Esophagus mucosa (tissue), 1 donor: ENCODE results near the gene INHBE. TPM values are rescaled to one million over a fixed set of nuclear protein-coding genes. Genes with fewer than 3 reads are reported as not detected.
"Not testable (repeated sequence)": the region's sequence is repeated elsewhere in the genome, so short reads cannot be mapped to it uniquely, and the experiment has no call there.

Source experiments
- ATAC-seq: fragments of 200-7000 bp; cut with Tn5 transposase; one replicate; pipeline ENCODE4 v1.9.1; 2020
- total RNA-seq: library from RNA; stranded (reverse); gene quantifications from one replicate; pipeline ENCODE4 v1.2.4, GENCODE V29; 2023
- donor health status: DM: yes; HTN: yes; CAD: no.

INHBE gene
- total RNA-seq, 1 donor from 2014 or later, result not detected

DNA sequence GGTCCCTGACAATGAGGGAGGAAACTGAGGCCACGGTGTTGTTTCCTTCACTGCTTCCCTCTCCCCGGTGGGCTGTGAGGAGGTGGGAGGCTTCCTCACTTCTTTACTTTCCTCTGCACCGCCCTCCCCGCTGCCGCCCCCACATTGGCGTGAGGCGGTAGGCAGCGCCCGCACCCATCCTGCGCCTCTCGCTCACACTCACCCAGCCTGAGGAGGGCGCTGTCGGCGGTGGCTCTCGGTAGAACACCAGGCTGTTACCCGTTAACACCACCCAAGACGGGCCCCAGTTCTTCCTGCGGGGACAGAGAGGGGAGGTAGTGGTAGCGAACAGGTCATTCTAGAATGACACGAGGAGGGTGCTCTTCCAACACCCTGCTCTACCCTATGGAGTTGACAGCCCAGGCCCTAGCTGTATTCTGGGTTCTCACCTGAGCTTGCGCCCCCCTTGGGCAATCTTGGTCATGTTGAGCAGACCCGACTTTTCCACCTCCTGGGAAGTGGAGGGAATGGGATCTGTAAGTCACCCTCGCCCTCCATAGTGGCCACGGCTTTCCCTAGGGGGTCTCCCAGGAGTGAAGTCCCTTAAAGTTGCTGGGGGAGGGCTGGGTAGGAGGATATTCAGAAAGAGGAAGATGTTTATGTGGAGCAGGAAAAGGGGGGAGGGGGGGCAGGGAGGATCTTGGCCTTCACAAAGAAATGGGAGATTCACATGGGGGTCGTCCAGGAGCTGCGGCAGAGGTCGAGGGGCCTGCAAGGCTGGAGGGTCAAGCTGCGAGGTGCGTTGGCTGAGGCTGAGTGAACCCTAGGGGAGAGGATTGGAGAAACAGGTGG, 21.3 kb downstream of the INHBE start:
- ATAC-seq, result peak; percentile 3

- ATAC-seq, result no peak
These were observed 22.0 kb downstream of the INHBE start for GRCh38 chr12:57476993-57477709.

DNA sequence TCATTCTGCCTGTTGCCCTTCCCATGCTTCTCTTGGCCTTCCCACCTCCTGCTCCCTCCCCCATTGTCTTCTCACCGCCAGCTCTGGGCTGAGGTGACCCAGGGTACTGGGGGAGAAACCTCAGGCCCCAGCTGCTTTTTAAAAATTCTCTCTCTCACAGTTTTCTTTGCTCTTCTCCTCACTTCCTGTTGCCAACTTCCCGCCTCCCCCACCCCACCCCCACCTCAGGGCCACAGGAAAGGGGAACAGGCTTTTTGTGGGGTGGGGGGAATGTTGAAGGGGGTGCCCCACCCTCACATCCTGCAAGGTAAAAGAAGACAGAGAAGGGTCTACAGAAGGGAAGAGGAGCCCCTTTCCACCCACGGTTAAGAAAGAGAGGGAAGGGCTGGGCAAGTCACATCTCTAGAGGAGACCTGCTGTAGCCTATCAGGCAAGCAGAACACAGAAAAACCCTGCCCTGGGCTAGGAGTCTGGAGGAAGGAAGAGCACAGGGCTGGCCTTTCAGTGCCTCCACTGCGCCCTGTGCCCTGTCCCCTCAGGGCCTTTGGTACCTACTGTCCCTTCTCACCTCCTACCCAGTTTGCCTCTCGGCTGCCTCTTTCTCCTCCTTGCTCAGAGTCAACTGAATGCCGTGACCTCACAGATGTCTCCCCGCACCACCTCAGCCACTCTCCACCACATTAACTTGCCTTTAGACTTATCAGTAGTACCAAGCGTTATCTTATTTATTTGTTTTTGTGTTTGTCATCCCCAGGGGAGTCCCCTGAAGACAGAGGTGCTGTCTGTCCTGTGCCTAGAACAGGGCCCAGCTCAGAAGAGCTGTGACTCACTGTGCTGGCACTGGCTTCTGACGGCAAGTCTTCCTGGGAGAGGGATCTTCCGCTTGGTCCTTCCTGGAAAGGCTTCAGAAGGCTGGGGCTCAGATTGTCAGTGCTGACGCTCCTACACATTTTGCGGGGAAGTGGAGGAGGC, 22.9 kb downstream of the INHBE start:
- peak; percentile 40 for ATAC-seq

DNA sequence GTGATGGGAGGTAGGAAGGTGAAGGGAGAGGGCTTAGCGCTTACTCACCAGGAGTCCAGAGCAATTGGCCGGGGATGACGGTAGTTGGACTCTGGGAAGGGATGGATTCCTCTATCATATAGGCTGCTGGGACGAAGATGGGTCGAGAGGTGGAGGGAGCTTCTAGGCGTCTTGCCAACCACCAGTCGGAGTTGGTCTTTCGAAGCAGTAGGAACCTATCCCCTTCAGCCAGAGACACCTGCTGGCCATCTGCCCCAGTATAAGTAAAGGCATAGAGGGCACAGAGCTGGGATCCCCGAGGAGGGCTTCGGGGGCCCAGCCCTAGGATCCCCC, 23.9 kb downstream of the INHBE start:
- ATAC-seq, result peak; percentile 2

DNA sequence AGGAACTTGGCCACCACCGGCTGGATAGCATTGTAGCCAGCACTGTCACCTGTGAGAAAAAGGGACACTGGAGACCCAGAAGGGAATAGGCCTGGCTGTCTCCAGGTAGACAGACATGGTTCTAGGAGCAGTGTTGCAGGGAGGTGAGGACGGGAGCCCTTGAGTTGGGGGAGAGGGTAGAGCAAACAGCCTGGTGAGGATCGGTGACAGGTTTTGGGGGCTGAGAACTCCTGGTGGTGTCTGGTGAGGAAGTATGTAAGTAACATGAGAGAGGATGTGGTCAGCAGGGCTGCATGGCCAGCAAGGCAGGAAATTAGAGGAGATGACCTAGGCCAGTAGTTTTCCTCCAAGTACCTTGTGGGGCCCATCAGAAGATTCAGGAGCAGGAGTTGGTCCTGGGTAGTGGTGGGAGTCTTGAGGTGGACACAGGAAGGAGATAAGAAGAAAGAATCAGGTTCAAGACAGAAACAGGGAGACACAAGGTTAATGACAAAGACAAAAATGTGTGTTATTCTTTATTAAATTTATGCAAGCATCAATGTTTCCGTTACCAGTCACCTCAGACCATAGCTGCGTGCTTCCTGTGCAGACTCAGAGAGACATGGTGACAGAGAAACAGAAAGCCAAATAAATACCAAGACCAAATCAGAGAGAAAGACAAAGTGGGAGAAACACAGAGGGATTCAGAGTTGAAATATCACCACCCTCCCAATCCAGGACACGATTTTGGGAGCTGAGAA, 24.4 kb downstream of the INHBE start, which contains the start of gene ARHGAP9:
Gene ARHGAP9, minus strand, starts transcription at position 491 of the 740 bp plus-strand sequence. Its CDS starts 460 bp downstream, at position 31.
- ATAC-seq, result peak; percentile 8

DNA sequence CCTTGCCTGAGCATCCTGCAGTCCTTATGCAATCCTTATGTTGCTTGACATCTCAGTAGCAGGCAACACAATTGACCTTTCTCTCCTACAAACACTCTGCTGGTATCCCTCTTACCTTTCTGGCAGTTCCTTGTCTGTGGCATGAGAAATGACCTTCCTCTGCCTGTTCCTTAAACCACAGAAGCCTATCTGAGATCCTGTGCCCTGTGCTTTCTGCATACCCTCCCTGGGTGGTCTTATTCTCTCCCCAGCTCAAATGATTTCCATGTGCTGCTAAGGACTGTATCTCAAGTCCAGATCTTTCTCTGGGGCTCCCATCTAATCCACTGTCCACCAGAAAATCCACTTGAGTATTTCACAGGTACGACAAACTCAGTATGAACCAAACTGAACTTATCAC, 26.6 kb downstream of the INHBE start:
- ATAC-seq, result no peak

DNA sequence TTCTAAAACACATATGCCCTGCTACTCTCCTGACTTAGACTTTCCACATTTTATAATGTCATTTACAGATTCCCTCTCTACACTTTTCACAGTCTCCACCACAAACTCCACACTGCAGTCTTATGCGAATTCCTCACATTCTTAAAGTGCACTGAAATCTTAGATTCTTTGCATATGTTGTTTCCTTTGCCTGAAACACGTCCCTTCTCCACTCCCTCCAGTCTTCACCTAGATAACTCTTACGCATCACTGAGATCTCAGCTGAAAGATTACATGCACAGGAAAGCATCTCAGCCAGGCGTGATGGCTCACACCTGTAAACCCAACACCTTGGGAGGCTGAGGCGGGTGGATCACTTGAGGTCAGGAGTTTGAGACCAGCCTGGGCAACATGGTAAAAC, 28.4 kb downstream of the INHBE start:
- ATAC-seq, result no peak

DNA sequence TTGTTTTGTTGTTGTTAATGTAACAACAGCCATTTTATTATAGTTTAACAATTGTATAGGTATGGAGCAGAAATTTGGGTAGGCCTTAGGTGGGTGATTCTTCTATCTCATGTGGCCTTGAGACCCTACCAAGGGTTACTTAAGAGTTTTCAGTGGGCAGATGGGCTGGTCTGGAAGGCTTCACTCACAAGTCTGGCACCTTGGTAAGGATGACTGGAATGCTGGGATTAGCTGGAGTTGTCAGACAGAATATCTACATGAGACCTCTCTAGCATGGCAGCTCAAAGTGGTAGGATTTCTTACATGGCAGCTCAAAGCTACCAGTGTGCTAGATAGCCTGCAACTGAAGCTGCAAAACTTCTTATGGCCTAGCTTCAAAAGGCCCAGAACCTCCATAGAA, 30.6 kb downstream of the INHBE start:
- no peak for ATAC-seq

- ATAC-seq, result no peak
These were observed 32.0 kb downstream of the INHBE start for GRCh38 chr12:57487055-57487596.

- ATAC-seq, result peak; percentile 96
These were observed 32.7 kb downstream of the INHBE start, which contains the start of gene MARS1 for GRCh38 chr12:57487597-57488401. Gene MARS1, plus strand, starts transcription at chr12:57488068. Its CDS starts 23 bp downstream, at chr12:57488091.

DNA sequence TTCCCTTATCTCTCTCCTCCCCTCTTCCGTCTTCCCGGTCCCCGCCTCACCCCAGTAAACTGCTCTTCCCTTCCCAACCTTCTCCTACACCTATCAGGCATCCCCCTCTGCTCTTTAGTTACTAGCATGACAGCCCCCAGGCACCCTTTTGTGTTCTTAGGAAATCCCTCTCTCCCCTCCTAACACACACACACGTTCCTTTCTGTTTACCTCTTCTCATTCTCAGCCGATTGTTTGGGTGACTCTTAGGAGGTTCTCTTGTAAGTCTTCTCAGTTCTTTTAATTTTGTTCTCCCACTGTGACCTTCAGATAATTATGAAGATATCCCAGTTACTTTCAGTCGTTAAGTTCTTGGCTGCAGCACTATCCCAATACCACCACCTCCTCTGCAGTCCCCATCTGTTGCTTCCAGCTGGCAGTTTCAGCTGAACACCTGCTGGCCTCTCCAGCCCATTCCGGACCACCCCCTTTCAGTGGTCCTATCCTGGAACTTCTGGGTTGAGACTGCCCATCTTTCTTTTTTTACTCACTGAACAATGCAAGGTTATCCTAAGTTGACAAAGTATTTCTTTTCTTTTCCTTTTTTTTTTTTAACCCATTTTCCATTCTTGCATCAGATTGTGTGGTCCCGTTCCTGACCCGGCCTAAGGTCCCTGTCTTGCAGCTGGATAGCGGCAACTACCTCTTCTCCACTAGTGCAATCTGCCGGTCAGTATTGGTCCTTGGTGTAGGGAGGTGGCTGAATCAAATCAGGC, 33.5 kb downstream of the INHBE start:
- peak; percentile 24 for ATAC-seq

DNA sequence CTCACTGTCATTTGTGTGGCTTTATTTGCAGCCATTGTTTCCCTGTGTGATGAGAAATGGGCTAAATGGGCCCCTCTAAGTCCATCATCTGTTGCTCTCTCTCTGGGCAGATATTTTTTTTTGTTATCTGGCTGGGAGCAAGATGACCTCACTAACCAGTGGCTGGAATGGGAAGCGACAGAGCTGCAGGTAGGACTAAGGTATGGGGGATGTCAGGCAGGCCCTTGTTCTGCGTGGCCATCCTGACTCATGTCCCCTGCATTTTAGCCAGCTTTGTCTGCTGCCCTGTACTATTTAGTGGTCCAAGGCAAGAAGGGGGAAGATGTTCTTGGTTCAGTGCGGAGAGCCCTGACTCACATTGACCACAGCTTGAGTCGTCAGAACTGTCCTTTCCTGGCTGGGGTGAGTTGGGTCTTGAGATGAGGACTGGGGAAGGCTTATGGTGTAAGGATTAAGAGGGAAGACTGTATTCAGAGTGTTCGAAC, 34.1 kb downstream of the INHBE start:
- ATAC-seq, result no peak

GRCh38 chr12:57490126-57490525, 35.0 kb downstream of the INHBE start:
- ATAC-seq, result no peak

- no peak for ATAC-seq
These were observed 36.5 kb downstream of the INHBE start for GRCh38 chr12:57491393-57492280.

GRCh38 chr12:57495051-57495701, 40.1 kb downstream of the INHBE start:
- not testable (repeated sequence) for ATAC-seq

DNA sequence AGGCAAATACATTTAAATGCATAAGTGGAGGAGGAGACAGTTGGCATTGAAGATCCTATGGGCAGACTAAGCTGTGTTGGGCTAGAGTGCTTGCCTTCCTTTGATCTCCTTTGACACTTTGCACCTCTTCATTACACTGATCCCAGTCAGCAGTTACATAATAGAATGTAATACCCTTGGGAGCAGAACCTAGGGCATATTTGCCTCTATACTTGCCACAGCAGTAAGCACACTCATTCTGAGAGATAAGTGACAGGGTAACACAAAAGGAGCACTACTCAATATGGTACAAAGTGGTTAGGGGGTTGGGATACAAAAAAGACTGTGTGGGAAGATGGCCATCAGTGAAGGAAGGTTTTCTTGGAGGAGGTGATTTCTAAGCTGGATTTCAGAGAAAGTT, 41.7 kb downstream of the INHBE start:
- no peak for ATAC-seq

GRCh38 chr12:57497223-57498131, 42.4 kb downstream of the INHBE start:
- peak; percentile 24 for ATAC-seq
